Loucy (cell line): ENCODE data around the gene CACNA1D.

Source experiments
- CTCF ChIP-seq: fragments of 200-600 bp; sonication (generic); conservative IDR thresholded peaks from 2 replicates; pipeline ENCODE4 v1.5.1; 2014; ENCODE audit warnings: mild to moderate bottlenecking, antibody characterized with exemption, low read length
- EZH2phosphoT487 ChIP-seq: fragments of 200-600 bp; IDR thresholded peaks from 2 replicates; pipeline ENCODE4 v1.6.1; 2018; ENCODE audit warnings: antibody characterized with exemption, mild to moderate bottlenecking, moderate library complexity, borderline replicate concordance

DNA sequence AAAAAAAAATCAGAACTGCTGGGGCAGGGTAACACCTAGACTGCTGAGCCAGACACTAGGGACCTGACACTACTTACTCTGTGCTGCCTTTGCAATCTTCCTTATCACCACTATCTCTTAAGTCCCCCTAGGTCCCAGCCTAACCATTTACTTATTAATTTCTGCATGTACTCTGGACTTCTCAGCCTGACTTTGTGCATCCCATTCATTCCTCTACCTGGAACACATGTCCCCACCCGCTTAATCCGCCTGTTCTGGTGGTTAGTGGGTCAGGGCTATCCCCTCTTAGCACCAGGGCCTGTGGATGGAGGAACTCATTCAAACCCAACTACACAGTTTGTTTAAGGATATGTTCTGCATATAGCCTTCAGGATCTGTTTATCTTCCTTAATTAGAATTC lies 5.0 kb upstream of the CACNA1D start:
- TF ChIP-seq CTCF (no peak), EZH2phosphoT487 (no peak)
